GM21447 (cell line): Measurements from ENCODE around the gene TMPRSS15.

Experiments used
- ATAC-seq: cut with Tn5 transposase; IDR thresholded peaks from one replicate; pipeline ENCODE4 v1.9.1; 2021; ENCODE audit not compliant: unreplicated experiment

Gene TMPRSS15

GRCh38 chr21:18248171-18248570 lies 155.4 kb downstream of the TMPRSS15 start:
- ATAC-seq, result no peak

DNA sequence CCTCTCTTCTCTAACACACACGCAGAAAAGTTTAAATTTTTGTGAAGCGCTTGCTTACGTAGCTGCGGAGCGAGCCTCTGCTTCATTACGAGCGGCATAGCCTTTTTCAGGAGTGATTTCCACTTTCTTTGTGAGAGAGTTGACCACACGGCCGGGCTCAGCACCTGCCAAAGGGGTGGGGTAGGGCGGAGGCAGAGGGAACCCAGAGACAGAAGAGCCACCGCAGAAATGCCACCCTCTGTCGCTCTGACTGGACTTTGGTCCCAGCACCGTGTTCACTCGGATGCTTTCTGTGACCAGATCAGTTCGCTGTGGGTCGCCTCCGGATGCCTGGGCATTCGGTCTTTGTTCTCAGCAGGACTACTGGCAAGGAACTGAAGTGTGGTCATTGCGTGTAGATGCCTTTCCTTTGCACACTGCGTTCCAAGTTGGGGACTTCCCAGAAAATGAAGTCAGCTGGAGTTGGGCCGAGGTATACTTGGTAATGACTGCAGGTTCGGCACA lies 158.1 kb downstream of the TMPRSS15 start:
- ATAC-seq, result no peak

GRCh38 chr21:18244671-18245463 lies 158.7 kb downstream of the TMPRSS15 start, which contains the start of gene CHODL:
CHODL (plus strand) TSS chr21:18244833; CDS start chr21:18245224, 391 bp downstream.
- ATAC-seq, result no peak

- ATAC-seq, result no peak
Measured at GRCh38 chr21:18235545-18235944, 168.0 kb downstream of the TMPRSS15 start.

DNA sequence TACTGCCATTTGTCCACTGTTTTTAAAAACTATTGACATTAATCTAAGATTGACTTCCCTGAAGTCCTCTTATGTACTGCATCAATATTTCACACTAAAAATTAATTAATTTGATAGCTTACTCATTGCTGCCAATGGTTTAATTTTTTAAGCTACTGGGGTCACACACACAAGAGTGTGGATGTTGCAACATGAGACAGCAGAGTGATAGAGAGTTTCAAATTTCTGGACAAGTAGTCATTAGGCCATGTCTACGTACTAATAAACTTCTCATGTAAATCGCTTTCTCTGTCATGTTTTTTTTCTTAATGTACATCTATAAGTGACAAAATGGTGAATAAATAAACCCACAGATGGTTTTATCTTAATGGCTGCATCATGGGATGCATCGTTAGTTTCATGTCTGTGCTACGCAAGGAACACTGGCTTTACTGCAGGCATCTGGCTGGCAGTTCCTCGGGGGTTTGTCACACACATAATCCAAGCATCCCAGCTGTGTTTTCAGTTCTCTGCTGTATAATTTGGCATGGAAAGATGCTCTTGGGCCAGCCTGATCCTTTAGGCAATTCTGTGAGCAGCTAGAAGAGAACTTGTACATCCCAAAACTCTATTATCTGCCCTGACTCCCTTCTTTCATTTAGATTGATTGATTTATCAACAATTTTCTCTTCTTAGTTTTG lies 175.4 kb downstream of the TMPRSS15 start:
- no peak for ATAC-seq

DNA sequence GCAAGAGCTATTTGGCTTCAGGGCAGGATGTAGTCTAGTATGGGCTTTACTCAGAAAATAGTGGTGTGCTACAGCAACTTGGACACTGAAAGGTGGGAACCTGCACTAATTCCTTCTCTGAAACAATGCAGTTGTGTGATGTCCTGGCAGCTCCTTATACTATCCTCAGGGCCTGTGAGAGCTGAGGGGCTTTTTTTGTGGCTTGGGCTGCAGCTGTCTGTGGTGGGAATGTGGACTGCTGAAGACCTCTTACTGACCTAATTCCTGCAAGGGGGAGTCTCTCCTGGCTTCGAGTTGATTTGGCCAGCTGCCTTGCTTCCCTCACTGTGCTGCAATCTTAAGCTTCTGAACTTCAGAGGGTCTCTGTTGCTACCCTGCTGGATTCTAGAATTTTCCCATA lies 181.2 kb downstream of the TMPRSS15 start:
- ATAC-seq, result no peak

- no peak for ATAC-seq
Measured at GRCh38 chr21:18220498-18220897, 183.1 kb downstream of the TMPRSS15 start.
